GM19025 (cell line): Measurements from ENCODE around the gene NKAP.
"Not testable (repeated sequence)": the region's sequence is repeated elsewhere in the genome, so short reads cannot be mapped to it uniquely, and the experiment has no call there.

Experiments
- ATAC-seq: cut with Tn5 transposase; IDR thresholded peaks from one replicate; pipeline ENCODE4 v1.9.1; 2021; ENCODE audit warnings: mild to moderate bottlenecking, low read depth, moderate library complexity; ENCODE audit not compliant: unreplicated experiment

Gene NKAP

GRCh38 chrX:119942173-119942819, 1.3 kb downstream of the NKAP start:
- no peak for ATAC-seq

GRCh38 chrX:119941336-119941735, 2.2 kb downstream of the NKAP start:
- no peak for ATAC-seq

- no peak for ATAC-seq
These were observed 8.2 kb downstream of the NKAP start for GRCh38 chrX:119935215-119935874.

GRCh38 chrX:119922391-119922790, 21.2 kb downstream of the NKAP start:
- not testable (repeated sequence) for ATAC-seq

- no peak for ATAC-seq
These were observed 23.5 kb downstream of the NKAP start for GRCh38 chrX:119919835-119920585.

- ATAC-seq: no peak
These were observed 25.7 kb downstream of the NKAP start for GRCh38 chrX:119917877-119918276.

- ATAC-seq: no peak
These were observed 27.2 kb downstream of the NKAP start for GRCh38 chrX:119916310-119916709.

GRCh38 chrX:119900976-119901375, 42.6 kb downstream of the NKAP start:
- no peak for ATAC-seq

GRCh38 chrX:119899125-119899524, 44.4 kb downstream of the NKAP start:
- no peak for ATAC-seq

GRCh38 chrX:119895843-119896326, 47.7 kb downstream of the NKAP start, which contains the start of gene AKAP14:
Gene AKAP14, plus strand, starts transcription at chrX:119895893. Its CDS starts 7,331 bp downstream, at chrX:119903224.
- ATAC-seq: no peak

- ATAC-seq: not testable (repeated sequence)
These were observed 51.4 kb downstream of the NKAP start for GRCh38 chrX:119891961-119892692.

- not testable (repeated sequence) for ATAC-seq
These were observed 52.9 kb downstream of the NKAP start for GRCh38 chrX:119890626-119891025.

- ATAC-seq: peak; percentile 80
These were observed 55.7 kb downstream of the NKAP start for GRCh38 chrX:119887721-119888425.

GRCh38 chrX:119885554-119886428, 57.8 kb downstream of the NKAP start:
- ATAC-seq: no peak

- ATAC-seq: peak; percentile 92
These were observed 62.8 kb downstream of the NKAP start for GRCh38 chrX:119880552-119881437.

- ATAC-seq: no peak
These were observed 63.5 kb downstream of the NKAP start for GRCh38 chrX:119880076-119880475.

- no peak for ATAC-seq
These were observed 64.8 kb downstream of the NKAP start for GRCh38 chrX:119878740-119879139.
